H1 (cell line): ENCODE results near the gene LTBR. TPM values are rescaled to one million over a fixed set of nuclear protein-coding genes. Genes with fewer than 3 reads are reported as not detected.

Source experiments
- BCL11A ChIP-seq, 2 experiments: IDR thresholded peaks; one replicate each; pipeline ENCODE4 v1.6.1; 2011; ENCODE audit warnings: low read depth in 2 of 2, low read length in 2 of 2, mild to moderate bottlenecking in 2 of 2
- TAF7 ChIP-seq: optimal IDR thresholded peaks from 2 replicates; pipeline ENCODE3; 2011; ENCODE audit warnings: low read depth, mild to moderate bottlenecking, inconsistent platforms, low read length, moderate library complexity, borderline replicate concordance
- polyA plus RNA-seq, 7 experiments: library from polyadenylated mRNA; depleted of rRNA in 3 of 7; stranded (reverse) in 5 of 7; unstranded in 2 of 7; fragments of >200 nt in 5 of 7; fragments of 200-250 nt in 2 of 7; gene quantifications; 1 replicate in 5 of 7; 2 replicates in 1 of 7; 4 replicates in 1 of 7; pipeline versions ENCODE4 v1.2.1 to v1.2.3, GENCODE V29; 2011 to 2013; ENCODE audit warnings: missing spikeins in 2 of 7, mixed read lengths in 2 of 7
- total RNA-seq: library from RNA; stranded (reverse); fragmentation: NEBNext Ultra II Directional; extraction: Animal tissue kit (Norgen Biotek cat#: 25700); gene quantifications from 2 replicates; pipeline ENCODE4 v1.2.1, GENCODE V29; 2021
- TF ChIP-seq, protein P1 (sequence below): fragments of 300-600 bp; sonication (generic); IDR thresholded peaks from 2 replicates; pipeline ENCODE4 v1.7.1; 2012; ENCODE audit warnings: low read length, moderate library complexity, mild to moderate bottlenecking, inconsistent platforms; ENCODE audit not compliant: insufficient replicate concordance

LTBR gene
- total and polyA plus RNA-seq, 2 of the 8 experiments (the other 6 are each of a cell fraction or from before 2014, with no cell fraction given) = 5.1 to 6.3 TPM

DNA sequence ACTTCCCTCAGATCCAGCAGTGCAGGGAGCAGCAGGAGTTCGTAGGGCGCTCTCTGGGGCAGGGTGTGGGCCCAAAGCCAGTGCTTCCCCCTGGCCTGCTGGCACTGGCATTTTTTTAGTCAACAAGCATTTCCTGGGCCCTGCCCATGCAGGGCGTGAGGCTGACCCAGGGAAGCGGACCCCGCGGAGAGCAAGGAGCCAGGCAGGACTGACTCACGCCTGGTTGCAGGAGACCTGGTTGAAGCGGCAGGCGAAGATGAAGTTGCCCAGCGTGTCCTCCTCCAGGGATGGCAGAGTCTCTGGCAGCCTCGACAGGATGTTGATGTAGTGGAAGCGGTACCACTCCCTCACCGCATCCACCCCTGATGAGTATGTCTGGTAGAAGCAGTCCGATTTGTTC is 22.1 kb upstream of the LTBR start (continued):
- TF ChIP-seq, protein P1, sequence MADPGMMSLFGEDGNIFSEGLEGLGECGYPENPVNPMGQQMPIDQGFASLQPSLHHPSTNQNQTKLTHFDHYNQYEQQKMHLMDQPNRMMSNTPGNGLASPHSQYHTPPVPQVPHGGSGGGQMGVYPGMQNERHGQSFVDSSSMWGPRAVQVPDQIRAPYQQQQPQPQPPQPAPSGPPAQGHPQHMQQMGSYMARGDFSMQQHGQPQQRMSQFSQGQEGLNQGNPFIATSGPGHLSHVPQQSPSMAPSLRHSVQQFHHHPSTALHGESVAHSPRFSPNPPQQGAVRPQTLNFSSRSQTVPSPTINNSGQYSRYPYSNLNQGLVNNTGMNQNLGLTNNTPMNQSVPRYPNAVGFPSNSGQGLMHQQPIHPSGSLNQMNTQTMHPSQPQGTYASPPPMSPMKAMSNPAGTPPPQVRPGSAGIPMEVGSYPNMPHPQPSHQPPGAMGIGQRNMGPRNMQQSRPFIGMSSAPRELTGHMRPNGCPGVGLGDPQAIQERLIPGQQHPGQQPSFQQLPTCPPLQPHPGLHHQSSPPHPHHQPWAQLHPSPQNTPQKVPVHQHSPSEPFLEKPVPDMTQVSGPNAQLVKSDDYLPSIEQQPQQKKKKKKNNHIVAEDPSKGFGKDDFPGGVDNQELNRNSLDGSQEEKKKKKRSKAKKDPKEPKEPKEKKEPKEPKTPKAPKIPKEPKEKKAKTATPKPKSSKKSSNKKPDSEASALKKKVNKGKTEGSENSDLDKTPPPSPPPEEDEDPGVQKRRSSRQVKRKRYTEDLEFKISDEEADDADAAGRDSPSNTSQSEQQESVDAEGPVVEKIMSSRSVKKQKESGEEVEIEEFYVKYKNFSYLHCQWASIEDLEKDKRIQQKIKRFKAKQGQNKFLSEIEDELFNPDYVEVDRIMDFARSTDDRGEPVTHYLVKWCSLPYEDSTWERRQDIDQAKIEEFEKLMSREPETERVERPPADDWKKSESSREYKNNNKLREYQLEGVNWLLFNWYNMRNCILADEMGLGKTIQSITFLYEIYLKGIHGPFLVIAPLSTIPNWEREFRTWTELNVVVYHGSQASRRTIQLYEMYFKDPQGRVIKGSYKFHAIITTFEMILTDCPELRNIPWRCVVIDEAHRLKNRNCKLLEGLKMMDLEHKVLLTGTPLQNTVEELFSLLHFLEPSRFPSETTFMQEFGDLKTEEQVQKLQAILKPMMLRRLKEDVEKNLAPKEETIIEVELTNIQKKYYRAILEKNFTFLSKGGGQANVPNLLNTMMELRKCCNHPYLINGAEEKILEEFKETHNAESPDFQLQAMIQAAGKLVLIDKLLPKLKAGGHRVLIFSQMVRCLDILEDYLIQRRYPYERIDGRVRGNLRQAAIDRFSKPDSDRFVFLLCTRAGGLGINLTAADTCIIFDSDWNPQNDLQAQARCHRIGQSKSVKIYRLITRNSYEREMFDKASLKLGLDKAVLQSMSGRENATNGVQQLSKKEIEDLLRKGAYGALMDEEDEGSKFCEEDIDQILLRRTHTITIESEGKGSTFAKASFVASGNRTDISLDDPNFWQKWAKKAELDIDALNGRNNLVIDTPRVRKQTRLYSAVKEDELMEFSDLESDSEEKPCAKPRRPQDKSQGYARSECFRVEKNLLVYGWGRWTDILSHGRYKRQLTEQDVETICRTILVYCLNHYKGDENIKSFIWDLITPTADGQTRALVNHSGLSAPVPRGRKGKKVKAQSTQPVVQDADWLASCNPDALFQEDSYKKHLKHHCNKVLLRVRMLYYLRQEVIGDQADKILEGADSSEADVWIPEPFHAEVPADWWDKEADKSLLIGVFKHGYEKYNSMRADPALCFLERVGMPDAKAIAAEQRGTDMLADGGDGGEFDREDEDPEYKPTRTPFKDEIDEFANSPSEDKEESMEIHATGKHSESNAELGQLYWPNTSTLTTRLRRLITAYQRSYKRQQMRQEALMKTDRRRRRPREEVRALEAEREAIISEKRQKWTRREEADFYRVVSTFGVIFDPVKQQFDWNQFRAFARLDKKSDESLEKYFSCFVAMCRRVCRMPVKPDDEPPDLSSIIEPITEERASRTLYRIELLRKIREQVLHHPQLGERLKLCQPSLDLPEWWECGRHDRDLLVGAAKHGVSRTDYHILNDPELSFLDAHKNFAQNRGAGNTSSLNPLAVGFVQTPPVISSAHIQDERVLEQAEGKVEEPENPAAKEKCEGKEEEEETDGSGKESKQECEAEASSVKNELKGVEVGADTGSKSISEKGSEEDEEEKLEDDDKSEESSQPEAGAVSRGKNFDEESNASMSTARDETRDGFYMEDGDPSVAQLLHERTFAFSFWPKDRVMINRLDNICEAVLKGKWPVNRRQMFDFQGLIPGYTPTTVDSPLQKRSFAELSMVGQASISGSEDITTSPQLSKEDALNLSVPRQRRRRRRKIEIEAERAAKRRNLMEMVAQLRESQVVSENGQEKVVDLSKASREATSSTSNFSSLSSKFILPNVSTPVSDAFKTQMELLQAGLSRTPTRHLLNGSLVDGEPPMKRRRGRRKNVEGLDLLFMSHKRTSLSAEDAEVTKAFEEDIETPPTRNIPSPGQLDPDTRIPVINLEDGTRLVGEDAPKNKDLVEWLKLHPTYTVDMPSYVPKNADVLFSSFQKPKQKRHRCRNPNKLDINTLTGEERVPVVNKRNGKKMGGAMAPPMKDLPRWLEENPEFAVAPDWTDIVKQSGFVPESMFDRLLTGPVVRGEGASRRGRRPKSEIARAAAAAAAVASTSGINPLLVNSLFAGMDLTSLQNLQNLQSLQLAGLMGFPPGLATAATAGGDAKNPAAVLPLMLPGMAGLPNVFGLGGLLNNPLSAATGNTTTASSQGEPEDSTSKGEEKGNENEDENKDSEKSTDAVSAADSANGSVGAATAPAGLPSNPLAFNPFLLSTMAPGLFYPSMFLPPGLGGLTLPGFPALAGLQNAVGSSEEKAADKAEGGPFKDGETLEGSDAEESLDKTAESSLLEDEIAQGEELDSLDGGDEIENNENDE = no peak
- TF ChIP-seq TAF7 = no peak
- TF ChIP-seq BCL11A (IDR thresholded peaks at IDR 0.05; ENCODE audit: low read depth in 2 of 2, low read length in 2 of 2) = no peak
